CD4-positive, alpha-beta T cell (primary cell): ENCODE data around the gene ARIH1. TPM values are rescaled to one million over a fixed set of nuclear protein-coding genes. Genes with fewer than 3 reads are reported as not detected.

Experiments
- ATAC-seq: fragments of 200-7000 bp; cut with Tn5 transposase; one replicate; pipeline ENCODE4 v1.10.0; 2022; ENCODE audit warnings: mild to moderate bottlenecking; ENCODE audit not compliant: poor library complexity
- CTCF ChIA-PET: fragments of 350-600 bp; sonication (Branson Sonifier 250); formaldehyde crosslinking; loops from one replicate; lab custom pipeline; 2021; ENCODE audit warnings: antibody characterized with exemption, inconsistent platforms; lab: Charles Lee
- POLR2A ChIA-PET: fragments of 350-600 bp; sonication (Branson Sonifier 250); formaldehyde crosslinking; loops from one replicate; lab custom pipeline; 2021; ENCODE audit warnings: antibody characterized with exemption, inconsistent platforms; lab: Charles Lee
- DNase-seq, 14 experiments: peaks; one replicate each; pipeline ENCODE4 v3.0.0-alpha.2; 2013 to 2020; ENCODE audit warnings: mixed read lengths in 2 of 14
- H3K27ac ChIP-seq, 2 donors: one replicate each; pipeline versions ENCODE4 v1.5.1 to v1.7.0; 2013; ENCODE audit warnings: low read length in 2 of 2, low read depth in 1 of 2, mild to moderate bottlenecking in 1 of 2
- H3K27me3 ChIP-seq, 2 experiments: 1 replicate in 1 of 2; 2 replicates in 1 of 2; pipeline versions ENCODE4 v1.6.1 to v1.7.0; 2013; ENCODE audit warnings: low read length in 2 of 2, control low read depth in 1 of 2, mild to moderate bottlenecking in 1 of 2, moderate library complexity in 1 of 2; ENCODE audit not compliant: insufficient read depth in 2 of 2, control insufficient read depth in 1 of 2
- H3K36me3 ChIP-seq: one replicate; pipeline ENCODE4 v1.6.1; 2013; ENCODE audit warnings: low read length, control low read depth; ENCODE audit not compliant: insufficient read depth
- H3K4me1 ChIP-seq: one replicate; pipeline ENCODE4 v1.6.1; 2013; ENCODE audit warnings: low read length, control low read depth; ENCODE audit not compliant: insufficient read depth
- H3K4me3 ChIP-seq: one replicate; pipeline ENCODE4 v1.5.1; 2013; ENCODE audit warnings: mild to moderate bottlenecking, low read length, moderate library complexity
- H3K9me3 ChIP-seq, 2 experiments: 1 replicate in 1 of 2; 2 replicates in 1 of 2; pipeline versions ENCODE4 v1.6.1 to v1.7.0; 2013; ENCODE audit warnings: low read length in 2 of 2, mild to moderate bottlenecking in 2 of 2, control low read depth in 1 of 2, moderate library complexity in 1 of 2; ENCODE audit not compliant: control insufficient read depth in 1 of 2, insufficient read depth in 1 of 2
- H3K27ac Mint-ChIP-seq: one replicate; pipeline ENCODE4 v1.8.0; 2020; ENCODE audit warnings: mixed read lengths
- H3K27me3 Mint-ChIP-seq: one replicate; pipeline ENCODE4 v1.8.0; 2021; ENCODE audit warnings: mixed read lengths
- H3K36me3 Mint-ChIP-seq: one replicate; pipeline ENCODE4 v1.8.0; 2021; ENCODE audit warnings: low read depth, mixed read lengths
- H3K4me1 Mint-ChIP-seq: one replicate; pipeline ENCODE4 v1.8.0; 2021; ENCODE audit warnings: low read depth, mixed read lengths
- H3K4me3 Mint-ChIP-seq: one replicate; pipeline ENCODE4 v1.8.0; 2020; ENCODE audit warnings: mild to moderate bottlenecking, mixed read lengths
- H3K9me3 Mint-ChIP-seq: one replicate; pipeline ENCODE4 v1.8.0; 2020; ENCODE audit warnings: mixed read lengths
- CTCF ChIP-seq: fragments of 200-600 bp; IDR thresholded peaks from one replicate; pipeline ENCODE4 v1.8.0; 2022; ENCODE audit warnings: antibody characterized with exemption, mild to moderate bottlenecking
- intact Hi-C, 2 experiments: fragments of 100-400 bp; cut with DNase I in 1 of 2; cut with micrococcal nuclease in 1 of 2; formaldehyde crosslinking; loops; one replicate each; pipeline versions ENCODE4 v1.15.1 to v1.9.0; 2023 to 2025; cut with DNase I, micrococcal nuclease
- total RNA-seq, 174 experiments: library from RNA in 2 of 174; stranded (reverse) in 2 of 174; gene quantifications; one replicate each; pipeline ENCODE4 v1.2.3 and lab custom pipeline; 2021 to 2026

The ARIH1 gene
- total RNA-seq, 2 experiments from 2014 or later: 281 to 283 TPM

- ChIA-PET POLR2A (no interaction called here), CTCF (interaction anchor here (0.6 to 1.8 kb wide), 3 partner anchors 11 to 76 kb away, joined by 3 to 6 read pairs (median 3); no protein-coding TSS in a partner anchor)
- no peak for ATAC-seq
- Histone ChIP-seq H3K9me3 (no peaks in the 10 kb centered on the region), H3K4me3 (no peak overlapping the region), H3K27me3 (no peaks in the 10 kb centered on the region), H3K4me1 (peaks cover 44% of the 10 kb centered on the region), H3K27ac (no peak overlapping the region), H3K36me3 (peaks cover 5% of the 10 kb centered on the region)
- Mint-ChIP-seq H3K27me3 (no peaks in the 10 kb centered on the region), H3K9me3 (no peaks in the 10 kb centered on the region), H3K36me3 (peaks cover 37% of the 10 kb centered on the region), H3K4me1 (peaks cover 84% of the 10 kb centered on the region), H3K4me3 (no peak overlapping the region), H3K27ac (no peak overlapping the region)
- intact Hi-C loops: no loop called here
- no peak for TF ChIP-seq CTCF
- DNase-seq: no peak
Observed at GRCh38 chr15:72486144-72486543, 12.0 kb downstream of the ARIH1 start.

- ChIA-PET POLR2A (no interaction called here), CTCF (no interaction called here)
- H3K36me3 ChIP-seq: peaks cover 5% of the 10 kb centered on the region
- TF ChIP-seq CTCF: no peak
- H3K27me3 ChIP-seq: no peaks in the 10 kb centered on the region
- no peaks in the 10 kb centered on the region for H3K9me3 Mint-ChIP-seq
- intact Hi-C loops: no loop called here
- H3K27ac ChIP-seq: no peak overlapping the region
- H3K4me1 ChIP-seq: peaks cover 36% of the 10 kb centered on the region
- H3K27ac Mint-ChIP-seq: no peak overlapping the region
- H3K4me3 Mint-ChIP-seq: no peak overlapping the region
- no peak overlapping the region for H3K4me3 ChIP-seq
- no peak for ATAC-seq
- H3K9me3 ChIP-seq: no peaks in the 10 kb centered on the region
- no peak for DNase-seq
- peaks cover 84% of the 10 kb centered on the region for H3K4me1 Mint-ChIP-seq
- peaks cover 36% of the 10 kb centered on the region for H3K36me3 Mint-ChIP-seq
- H3K27me3 Mint-ChIP-seq: no peaks in the 10 kb centered on the region
Observed at GRCh38 chr15:72487070-72487797, 13.1 kb downstream of the ARIH1 start.

GRCh38 chr15:72488558-72488957, 14.4 kb downstream of the ARIH1 start:
- DNase-seq: no peak
- peaks cover 34% of the 10 kb centered on the region for H3K36me3 Mint-ChIP-seq

More at GRCh38 chr15:72488558-72488957, 14.4 kb downstream of the ARIH1 start:
- CTCF ChIA-PET: interaction anchor here (0.6 to 1.3 kb wide), 2 partner anchors 8 to 45 kb away, joined by 3 to 4 read pairs; no protein-coding TSS in a partner anchor
- Histone ChIP-seq H3K4me1 (peaks cover 27% of the 10 kb centered on the region), H3K27me3 (no peaks in the 10 kb centered on the region), H3K4me3 (no peak overlapping the region), H3K9me3 (no peaks in the 10 kb centered on the region), H3K27ac (no peak overlapping the region), H3K36me3 (peaks cover 5% of the 10 kb centered on the region)
- intact Hi-C loops: no loop called here
- Mint-ChIP-seq H3K4me1 (peaks cover 85% of the 10 kb centered on the region), H3K9me3 (no peaks in the 10 kb centered on the region), H3K27ac (no peak overlapping the region), H3K27me3 (no peaks in the 10 kb centered on the region), H3K4me3 (no peak overlapping the region)
- no peak for TF ChIP-seq CTCF
- ATAC-seq: no peak
- POLR2A ChIA-PET: no interaction called here
